AG04450 (cell line): ENCODE data around the gene SHB. TPM values are rescaled to one million over a fixed set of nuclear protein-coding genes. Genes with fewer than 3 reads are reported as not detected.
A peak's percentile ranks its signal among the peaks of the same experiment; 100 is the strongest.

Experiments
- CTCF ChIA-PET: fragments of 300-600, 350-600 bp; formaldehyde crosslinking; extraction: SDS; loops from one replicate; lab custom pipeline; 2022; ENCODE audit warnings: antibody characterized with exemption, inconsistent platforms; lab: Charles Lee
- POLR2A ChIA-PET: fragments of 350-600 bp; formaldehyde crosslinking; extraction: SDS; loops from one replicate; lab custom pipeline; 2021; ENCODE audit warnings: antibody characterized with exemption, inconsistent platforms; lab: Yijun Ruan, JAX
- DNase-seq: peaks from one replicate; pipeline ENCODE4 v3.0.0-alpha.2; 2011; ENCODE audit warnings: low read depth, low spot score
- H3K27ac ChIP-seq: one replicate; pipeline ENCODE4 v1.5.1; 2012; ENCODE audit warnings: low read depth, low read length, control low read depth
- H3K27me3 ChIP-seq: one replicate; pipeline ENCODE4 v1.6.0; 2012; ENCODE audit warnings: low read length; ENCODE audit not compliant: control insufficient read depth, insufficient read depth
- H3K4me3 ChIP-seq: 2 replicates; pipeline ENCODE4 v1.5.1; 2011; ENCODE audit warnings: mild to moderate bottlenecking, low read depth, low read length, control low read depth
- H3K9me3 ChIP-seq: 2 replicates; pipeline ENCODE4 v1.5.1; 2012; ENCODE audit warnings: low read length; ENCODE audit not compliant: control insufficient read depth, insufficient read depth
- polyA plus RNA-seq: library from polyadenylated mRNA; depleted of rRNA; stranded (reverse); fragments of >200 nt; gene quantifications from 2 replicates; pipeline ENCODE4 v1.2.3, GENCODE V29; 2011
- TF ChIP-seq, protein P1 (sequence below): IDR thresholded peaks from 2 replicates; pipeline ENCODE4 v1.5.1; 2011; ENCODE audit warnings: low read depth, low read length, control low read depth, inconsistent platforms

Gene SHB
- polyA plus RNA-seq, 1 experiment = 16.7 TPM

DNA sequence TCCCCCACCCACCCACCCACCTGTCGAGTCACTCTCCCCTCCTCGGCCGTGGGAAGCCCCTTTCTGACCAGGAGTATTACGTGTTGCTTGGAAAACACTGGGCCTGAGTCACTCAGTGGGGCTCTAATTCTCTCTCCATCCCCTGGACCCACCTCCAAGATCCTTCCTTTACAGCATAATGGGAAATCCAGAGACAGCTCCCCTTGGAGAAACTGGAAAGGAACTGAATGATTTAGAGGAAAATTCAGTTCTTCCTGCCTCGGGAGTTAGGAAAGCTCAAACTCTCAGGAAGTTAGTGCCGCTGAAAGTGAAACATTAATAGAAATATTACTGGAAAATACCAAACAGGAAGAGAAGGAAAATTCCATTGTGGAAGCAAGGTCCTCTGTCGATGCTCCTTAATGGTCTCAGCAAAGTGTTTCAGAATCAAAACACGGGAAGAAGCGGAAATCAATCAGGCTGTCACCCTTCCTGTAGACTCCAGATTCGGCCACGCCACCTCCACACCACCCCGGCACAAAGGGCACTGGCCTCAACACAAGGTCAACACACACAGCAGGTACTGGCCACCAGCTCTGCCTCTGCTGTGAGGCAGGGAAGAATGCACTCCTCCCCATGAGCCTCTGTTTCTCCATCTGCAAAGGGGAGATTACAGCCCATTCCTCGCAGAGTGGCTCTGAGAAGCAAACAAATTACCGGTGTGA is 9.6 kb downstream of the SHB start:
- no peak for DNase-seq
- TF ChIP-seq, protein P1, sequence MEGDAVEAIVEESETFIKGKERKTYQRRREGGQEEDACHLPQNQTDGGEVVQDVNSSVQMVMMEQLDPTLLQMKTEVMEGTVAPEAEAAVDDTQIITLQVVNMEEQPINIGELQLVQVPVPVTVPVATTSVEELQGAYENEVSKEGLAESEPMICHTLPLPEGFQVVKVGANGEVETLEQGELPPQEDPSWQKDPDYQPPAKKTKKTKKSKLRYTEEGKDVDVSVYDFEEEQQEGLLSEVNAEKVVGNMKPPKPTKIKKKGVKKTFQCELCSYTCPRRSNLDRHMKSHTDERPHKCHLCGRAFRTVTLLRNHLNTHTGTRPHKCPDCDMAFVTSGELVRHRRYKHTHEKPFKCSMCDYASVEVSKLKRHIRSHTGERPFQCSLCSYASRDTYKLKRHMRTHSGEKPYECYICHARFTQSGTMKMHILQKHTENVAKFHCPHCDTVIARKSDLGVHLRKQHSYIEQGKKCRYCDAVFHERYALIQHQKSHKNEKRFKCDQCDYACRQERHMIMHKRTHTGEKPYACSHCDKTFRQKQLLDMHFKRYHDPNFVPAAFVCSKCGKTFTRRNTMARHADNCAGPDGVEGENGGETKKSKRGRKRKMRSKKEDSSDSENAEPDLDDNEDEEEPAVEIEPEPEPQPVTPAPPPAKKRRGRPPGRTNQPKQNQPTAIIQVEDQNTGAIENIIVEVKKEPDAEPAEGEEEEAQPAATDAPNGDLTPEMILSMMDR = no peak
- Histone ChIP-seq H3K4me3 (no peak overlapping the region), H3K9me3 (peaks cover 3% of the 10 kb centered on the region; the same call in 1 of the 2 replicates), H3K27me3 (no peaks in the 10 kb centered on the region), H3K27ac (peak overlapping the region; percentile 39)
- POLR2A ChIA-PET = no interaction called here
- CTCF ChIA-PET = interaction anchor here (0.5 to 1.5 kb wide), 4 partner anchors 28 to 160 kb away, joined by 3 to 8 read pairs (median 3); no protein-coding TSS in a partner anchor

DNA sequence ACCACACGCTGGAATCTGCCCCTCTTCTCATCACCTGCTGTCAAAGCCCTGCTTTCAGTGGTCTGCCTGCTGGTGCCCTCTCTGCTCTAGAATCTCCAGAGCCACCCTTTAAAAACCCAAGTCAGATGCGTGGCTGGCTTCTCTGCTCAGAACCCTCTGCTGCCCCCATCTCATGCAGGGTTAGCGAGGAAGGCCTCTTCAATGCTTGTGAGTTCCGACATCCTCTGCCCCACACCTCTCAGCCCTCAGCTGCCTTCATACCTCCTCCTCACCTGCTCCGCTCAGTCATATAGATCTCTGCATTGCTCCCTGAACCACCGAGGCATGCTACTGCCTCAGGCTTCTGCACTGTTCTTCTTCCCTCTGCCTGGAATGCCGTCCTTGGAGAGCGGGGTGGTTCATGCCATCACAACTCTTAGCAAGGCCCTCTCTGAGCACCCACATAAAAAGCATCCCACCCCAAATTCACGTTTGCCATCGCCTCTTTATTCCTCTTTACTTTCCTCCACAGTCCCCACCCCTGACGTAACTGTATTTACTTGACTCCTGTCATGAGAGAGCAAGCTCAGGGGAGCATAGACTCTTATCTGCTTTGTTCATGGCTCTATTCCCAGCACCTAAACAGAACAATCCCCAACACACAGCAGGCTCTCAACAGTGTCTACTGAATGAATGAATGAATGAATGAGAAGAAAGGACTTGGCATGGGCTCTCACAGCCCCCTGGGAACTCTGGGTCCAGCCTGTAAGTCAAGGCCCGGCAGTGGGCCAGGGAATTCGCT is 10.4 kb downstream of the SHB start:
- TF ChIP-seq, protein P1 = no peak

DNA sequence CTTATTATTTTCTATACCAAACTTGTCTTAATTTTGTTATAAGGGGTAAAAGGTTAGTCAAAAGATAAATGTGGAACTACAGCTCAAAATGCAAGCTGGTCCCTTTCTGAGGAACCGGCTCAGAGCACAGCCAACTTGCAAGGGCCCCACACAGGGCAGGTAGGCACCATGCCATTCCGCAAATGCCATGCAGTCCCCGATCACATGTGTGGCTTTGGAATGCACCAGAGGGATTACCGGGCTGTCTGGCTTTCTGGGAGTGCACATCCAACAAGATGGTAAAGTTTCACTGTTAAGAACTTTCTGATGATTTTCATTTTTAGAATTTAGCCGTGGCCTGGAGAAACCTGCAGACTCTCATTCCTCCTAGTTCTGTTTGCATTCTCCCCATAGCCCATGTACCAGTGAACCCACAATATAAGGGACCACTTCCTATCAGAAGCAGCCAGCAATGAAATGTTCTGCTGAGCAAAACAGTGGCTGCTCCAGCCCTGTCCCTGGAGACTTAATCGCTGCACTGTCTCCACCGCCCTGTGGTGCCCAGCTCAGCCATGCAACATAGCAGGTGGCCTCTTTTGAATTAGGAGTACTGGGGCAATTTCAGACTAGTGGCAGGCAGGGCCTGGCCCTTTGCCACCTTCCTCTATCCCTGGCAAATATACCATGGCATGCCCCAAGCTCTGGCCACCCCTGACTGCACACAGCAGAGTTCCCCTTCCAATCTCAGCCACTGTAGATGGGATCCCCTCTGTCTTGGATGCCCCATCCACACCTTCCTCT is 11.4 kb downstream of the SHB start:
- no peak for DNase-seq
- ChIA-PET CTCF (no interaction called here), POLR2A (no interaction called here)
- peaks cover 3% of the 10 kb centered on the region; the same call in 1 of the 2 replicates for H3K9me3 ChIP-seq
- TF ChIP-seq, protein P1 = no peak
- no peaks in the 10 kb centered on the region for H3K27me3 ChIP-seq
- H3K27ac ChIP-seq = no peak overlapping the region
- no peak overlapping the region for H3K4me3 ChIP-seq

More for the DNA sequence above, 10.4 kb downstream of the SHB start:
- CTCF ChIA-PET = interaction anchor here (1.5 kb wide), 1 partner anchor 29 kb away, joined by 3 read pairs; no protein-coding TSS in a partner anchor
- H3K27ac ChIP-seq = peak overlapping the region; percentile 47
- H3K9me3 ChIP-seq = peaks cover 3% of the 10 kb centered on the region; the same call in 1 of the 2 replicates
- DNase-seq = no peak
- no peaks in the 10 kb centered on the region for H3K27me3 ChIP-seq
- POLR2A ChIA-PET = no interaction called here
- H3K4me3 ChIP-seq = no peak overlapping the region

DNA sequence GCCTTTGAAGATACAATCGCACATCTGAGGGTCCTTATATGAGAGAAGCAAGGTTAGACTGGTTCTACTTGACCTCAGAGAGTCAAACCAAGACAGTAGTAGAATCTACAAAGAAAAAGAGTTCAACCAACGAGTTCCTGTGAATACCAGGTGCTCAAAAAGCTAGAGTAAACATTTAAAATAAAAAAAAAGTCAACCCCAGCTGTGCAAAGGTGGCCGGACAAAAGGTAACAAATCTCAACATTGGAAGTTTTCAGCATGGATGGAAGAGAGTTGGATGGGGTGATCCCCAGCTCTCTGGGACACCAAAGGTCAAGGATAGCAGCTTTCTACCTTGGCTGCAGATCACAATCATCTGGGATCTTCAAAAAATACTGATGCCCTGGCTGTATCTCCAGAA is 14.4 kb downstream of the SHB start:
- Histone ChIP-seq H3K9me3 (peaks cover 2% of the 10 kb centered on the region; the same call in 1 of the 2 replicates), H3K27me3 (no peaks in the 10 kb centered on the region), H3K27ac (no peak overlapping the region), H3K4me3 (no peak overlapping the region)
- TF ChIP-seq, protein P1 = no peak
- POLR2A ChIA-PET = interaction anchor here (1.1 kb wide), 1 partner anchor 29 kb away, joined by 3 read pairs; no protein-coding TSS in a partner anchor
- DNase-seq = no peak
- CTCF ChIA-PET = interaction anchor here (0.8 kb wide), 1 partner anchor 33 kb away, joined by 4 read pairs; no protein-coding TSS in a partner anchor
